HL-60 (cell line): ENCODE results near the gene ADARB1.

Experiments
- DNase-seq, 2 experiments: peaks; one replicate each; pipeline ENCODE4 v3.0.0-alpha.2; 2010 to 2020; ENCODE audit warnings: low read depth in 1 of 2, low spot score in 1 of 2
- H3K27ac ChIP-seq: fragments of 250-450 bp; sonication (Bioruptor Pico); replicated peaks from 2 replicates; pipeline ENCODE4 v1.5.1; 2020; ENCODE audit warnings: mild to moderate bottlenecking, moderate library complexity
- H3K27me3 ChIP-seq: fragments of 250-450 bp; sonication (Bioruptor Pico); 2 replicates; pipeline ENCODE4 v1.5.1; 2021; ENCODE audit warnings: mild to moderate bottlenecking, moderate library complexity; ENCODE audit not compliant: insufficient read depth, poor library complexity, severe bottlenecking
- H3K4me3 ChIP-seq: replicated peaks from 2 replicates; pipeline ENCODE4 v1.5.1; 2011; ENCODE audit warnings: mild to moderate bottlenecking, control low read depth, low read length; ENCODE audit not compliant: insufficient read depth
- CTCF ChIP-seq: IDR thresholded peaks from one replicate; pipeline ENCODE4 v1.5.1; 2011; ENCODE audit warnings: low read length, control low read depth, inconsistent platforms; ENCODE audit not compliant: insufficient read depth
- GABPA ChIP-seq: IDR thresholded peaks from 2 replicates; pipeline ENCODE4 v1.6.1; 2012; ENCODE audit warnings: low read depth
- POLR2AphosphoS5 ChIP-seq: IDR thresholded peaks from 2 replicates; pipeline ENCODE4 v1.6.1; 2012; ENCODE audit warnings: low read depth
- SPI1 ChIP-seq: IDR thresholded peaks from 2 replicates; pipeline ENCODE4 v1.6.1; 2012; ENCODE audit warnings: low read depth, mild to moderate bottlenecking, borderline replicate concordance
- TF ChIP-seq, protein P1 (sequence below): IDR thresholded peaks from 2 replicates; pipeline ENCODE4 v1.6.1; 2012; ENCODE audit warnings: low read depth; ENCODE audit not compliant: insufficient replicate concordance

The ADARB1 gene

GRCh38 chr21:45126983-45127382 lies 52.6 kb downstream of the ADARB1 start:
- TF ChIP-seq POLR2AphosphoS5 (no peak), SPI1 (no peak), GABPA (no peak), CTCF (no peak)
- TF ChIP-seq, protein P1, sequence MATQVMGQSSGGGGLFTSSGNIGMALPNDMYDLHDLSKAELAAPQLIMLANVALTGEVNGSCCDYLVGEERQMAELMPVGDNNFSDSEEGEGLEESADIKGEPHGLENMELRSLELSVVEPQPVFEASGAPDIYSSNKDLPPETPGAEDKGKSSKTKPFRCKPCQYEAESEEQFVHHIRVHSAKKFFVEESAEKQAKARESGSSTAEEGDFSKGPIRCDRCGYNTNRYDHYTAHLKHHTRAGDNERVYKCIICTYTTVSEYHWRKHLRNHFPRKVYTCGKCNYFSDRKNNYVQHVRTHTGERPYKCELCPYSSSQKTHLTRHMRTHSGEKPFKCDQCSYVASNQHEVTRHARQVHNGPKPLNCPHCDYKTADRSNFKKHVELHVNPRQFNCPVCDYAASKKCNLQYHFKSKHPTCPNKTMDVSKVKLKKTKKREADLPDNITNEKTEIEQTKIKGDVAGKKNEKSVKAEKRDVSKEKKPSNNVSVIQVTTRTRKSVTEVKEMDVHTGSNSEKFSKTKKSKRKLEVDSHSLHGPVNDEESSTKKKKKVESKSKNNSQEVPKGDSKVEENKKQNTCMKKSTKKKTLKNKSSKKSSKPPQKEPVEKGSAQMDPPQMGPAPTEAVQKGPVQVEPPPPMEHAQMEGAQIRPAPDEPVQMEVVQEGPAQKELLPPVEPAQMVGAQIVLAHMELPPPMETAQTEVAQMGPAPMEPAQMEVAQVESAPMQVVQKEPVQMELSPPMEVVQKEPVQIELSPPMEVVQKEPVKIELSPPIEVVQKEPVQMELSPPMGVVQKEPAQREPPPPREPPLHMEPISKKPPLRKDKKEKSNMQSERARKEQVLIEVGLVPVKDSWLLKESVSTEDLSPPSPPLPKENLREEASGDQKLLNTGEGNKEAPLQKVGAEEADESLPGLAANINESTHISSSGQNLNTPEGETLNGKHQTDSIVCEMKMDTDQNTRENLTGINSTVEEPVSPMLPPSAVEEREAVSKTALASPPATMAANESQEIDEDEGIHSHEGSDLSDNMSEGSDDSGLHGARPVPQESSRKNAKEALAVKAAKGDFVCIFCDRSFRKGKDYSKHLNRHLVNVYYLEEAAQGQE, result no peak
- DNase-seq, result no peak
- Histone ChIP-seq H3K4me3 (no peak overlapping the region), H3K27me3 (no peaks in the 10 kb centered on the region), H3K27ac (no peak overlapping the region)

- H3K4me3 ChIP-seq, result no peak overlapping the region
- no peaks in the 10 kb centered on the region for H3K27me3 ChIP-seq
- no peak overlapping the region for H3K27ac ChIP-seq
- TF ChIP-seq, protein P1, result no peak
- TF ChIP-seq SPI1, result no peak
- TF ChIP-seq POLR2AphosphoS5, result no peak
- TF ChIP-seq CTCF, result no peak
- TF ChIP-seq GABPA, result no peak
- DNase-seq, result no peak
Measured at GRCh38 chr21:45127937-45128336, 53.6 kb downstream of the ADARB1 start.

GRCh38 chr21:45128613-45129188 lies 54.3 kb downstream of the ADARB1 start:
- Histone ChIP-seq H3K4me3 (no peak overlapping the region), H3K27ac (no peak overlapping the region), H3K27me3 (no peaks in the 10 kb centered on the region)
- TF ChIP-seq, protein P1, result no peak
- TF ChIP-seq CTCF, result peak; percentile 88
- DNase-seq, result peak; percentile 54 to 79
